Activated naive CD8-positive, alpha-beta T cell (primary cell): ENCODE results near the gene ANKRD62.

ENCODE experiments used
- H3K27ac Mint-ChIP-seq: one replicate; pipeline ENCODE4 v1.8.0; 2021; ENCODE audit warnings: mixed read lengths
- H3K27me3 Mint-ChIP-seq: one replicate; pipeline ENCODE4 v1.8.0; 2021; ENCODE audit warnings: mixed read lengths
- H3K36me3 Mint-ChIP-seq: one replicate; pipeline ENCODE4 v1.8.0; 2021; ENCODE audit warnings: mixed read lengths
- H3K4me1 Mint-ChIP-seq: one replicate; pipeline ENCODE4 v1.8.0; 2021; ENCODE audit warnings: low read depth, mixed read lengths
- H3K4me3 Mint-ChIP-seq: one replicate; pipeline ENCODE4 v1.8.0; 2021; ENCODE audit warnings: mild to moderate bottlenecking, mixed read lengths
- H3K9me3 Mint-ChIP-seq: one replicate; pipeline ENCODE4 v1.8.0; 2021; ENCODE audit warnings: low read depth, mixed read lengths

The ANKRD62 gene

GRCh38 chr18:12162786-12163185 lies 69.1 kb downstream of the ANKRD62 start:
- Mint-ChIP-seq H3K4me3 (no peak overlapping the region), H3K9me3 (peaks cover 12% of the 10 kb centered on the region), H3K4me1 (no peaks in the 10 kb centered on the region), H3K36me3 (no peaks in the 10 kb centered on the region), H3K27ac (no peak overlapping the region), H3K27me3 (peaks cover 2% of the 10 kb centered on the region)

GRCh38 chr18:12165038-12165768 lies 71.6 kb downstream of the ANKRD62 start:
- H3K9me3 Mint-ChIP-seq: peaks cover 12% of the 10 kb centered on the region
- peaks cover 5% of the 10 kb centered on the region for H3K27me3 Mint-ChIP-seq
- no peak overlapping the region for H3K4me3 Mint-ChIP-seq

More at GRCh38 chr18:12165038-12165768, 71.6 kb downstream of the ANKRD62 start:
- no peak overlapping the region for H3K27ac Mint-ChIP-seq
- no peaks in the 10 kb centered on the region for H3K4me1 Mint-ChIP-seq
- no peaks in the 10 kb centered on the region for H3K36me3 Mint-ChIP-seq
